Smooth muscle cell of the brain vasculature (primary cell): Measurements from ENCODE around the gene GAS6.

Experiments
- DNase-seq: peaks from one replicate; pipeline ENCODE4 v3.0.0-alpha.2; 2012; ENCODE audit warnings: low read depth, low spot score

Gene GAS6

GRCh38 chr13:113770937-113771336 is 92.9 kb downstream of the GAS6 start:
- no peak for DNase-seq
